ENCODE measurements around the gene IL6R.

Gene IL6R

GRCh38 chr1:154502744-154503115, 97.6 kb downstream of the IL6R start:
- DNase-seq (ENCODE audit: low read depth in 2 of 2, low spot score in 1 of 2), result no peak

- no peak for DNase-seq (ENCODE audit: low read depth in 2 of 2, low spot score in 1 of 2)
These were observed 98.8 kb downstream of the IL6R start for GRCh38 chr1:154503898-154504297.

- DNase-seq (ENCODE audit: low read depth in 2 of 2, low spot score in 1 of 2), result no peak
These were observed 107.6 kb downstream of the IL6R start for GRCh38 chr1:154512760-154513159.

GRCh38 chr1:154514066-154514553, 109.0 kb downstream of the IL6R start:
- no peak for DNase-seq (ENCODE audit: low read depth in 2 of 2, low spot score in 1 of 2)

GRCh38 chr1:154517661-154518060, 112.5 kb downstream of the IL6R start:
- DNase-seq (ENCODE audit: low read depth in 2 of 2, low spot score in 1 of 2), result no peak
